22Rv1 (cell line): ENCODE data around the gene ZNF462.

Experiments used
- H3K27ac ChIP-seq: fragments of 450-650 bp; 2 replicates; pipeline ENCODE4 v1.5.1; 2017
- ZFX ChIP-seq: fragments of 450-650 bp; IDR thresholded peaks from 2 replicates; pipeline ENCODE4 v1.6.1; 2017; ENCODE audit warnings: antibody characterized with exemption, borderline replicate concordance
- TF ChIP-seq, protein P1 (sequence below): fragments of 450-650 bp; IDR thresholded peaks from 2 replicates; pipeline ENCODE4 v1.5.1; 2017; ENCODE audit warnings: mild to moderate bottlenecking

Gene ZNF462

DNA sequence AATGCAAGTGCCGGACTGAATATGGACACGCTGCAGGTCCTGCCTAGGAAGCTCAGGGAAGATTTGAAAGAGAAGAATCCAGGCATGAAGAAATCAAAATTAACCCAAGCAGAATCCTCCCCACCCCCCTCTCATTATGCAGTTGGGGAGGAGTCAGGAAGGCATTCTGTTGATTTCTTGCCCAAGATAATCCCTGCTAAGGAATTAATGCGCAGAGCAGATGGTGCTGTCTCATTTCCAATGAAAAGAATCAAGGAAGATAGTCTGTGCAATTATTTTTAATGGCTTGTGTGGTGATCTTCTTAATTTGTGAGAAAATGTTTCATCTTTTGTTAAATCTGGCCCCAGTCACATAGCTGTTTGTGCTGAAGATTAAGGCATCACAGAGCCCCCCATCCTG lies 145.0 kb downstream of the ZNF462 start:
- TF ChIP-seq ZFX = no peak
- TF ChIP-seq, protein P1, sequence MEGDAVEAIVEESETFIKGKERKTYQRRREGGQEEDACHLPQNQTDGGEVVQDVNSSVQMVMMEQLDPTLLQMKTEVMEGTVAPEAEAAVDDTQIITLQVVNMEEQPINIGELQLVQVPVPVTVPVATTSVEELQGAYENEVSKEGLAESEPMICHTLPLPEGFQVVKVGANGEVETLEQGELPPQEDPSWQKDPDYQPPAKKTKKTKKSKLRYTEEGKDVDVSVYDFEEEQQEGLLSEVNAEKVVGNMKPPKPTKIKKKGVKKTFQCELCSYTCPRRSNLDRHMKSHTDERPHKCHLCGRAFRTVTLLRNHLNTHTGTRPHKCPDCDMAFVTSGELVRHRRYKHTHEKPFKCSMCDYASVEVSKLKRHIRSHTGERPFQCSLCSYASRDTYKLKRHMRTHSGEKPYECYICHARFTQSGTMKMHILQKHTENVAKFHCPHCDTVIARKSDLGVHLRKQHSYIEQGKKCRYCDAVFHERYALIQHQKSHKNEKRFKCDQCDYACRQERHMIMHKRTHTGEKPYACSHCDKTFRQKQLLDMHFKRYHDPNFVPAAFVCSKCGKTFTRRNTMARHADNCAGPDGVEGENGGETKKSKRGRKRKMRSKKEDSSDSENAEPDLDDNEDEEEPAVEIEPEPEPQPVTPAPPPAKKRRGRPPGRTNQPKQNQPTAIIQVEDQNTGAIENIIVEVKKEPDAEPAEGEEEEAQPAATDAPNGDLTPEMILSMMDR = no peak
- no peak overlapping the region for H3K27ac ChIP-seq

DNA sequence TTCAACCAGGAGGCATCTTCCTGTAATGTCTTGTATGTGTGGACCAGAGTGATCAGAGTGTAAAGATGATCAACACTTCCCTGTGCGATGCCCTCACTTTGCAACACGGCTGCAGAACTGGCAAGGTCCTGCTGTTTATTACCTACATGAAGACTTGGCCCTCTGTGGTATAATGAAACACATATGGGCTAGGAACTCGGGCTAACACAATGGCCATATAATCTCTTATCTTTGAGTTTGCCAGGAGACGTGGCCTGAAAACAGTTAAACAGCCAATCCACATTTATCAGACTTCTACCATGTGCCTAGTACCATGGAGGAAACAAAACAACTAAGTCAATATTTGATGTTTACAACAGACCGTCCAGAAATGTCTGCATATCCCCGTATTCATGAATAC lies 145.5 kb downstream of the ZNF462 start:
- H3K27ac ChIP-seq = no peak overlapping the region
- TF ChIP-seq, protein P1 = no peak
- no peak for TF ChIP-seq ZFX

DNA sequence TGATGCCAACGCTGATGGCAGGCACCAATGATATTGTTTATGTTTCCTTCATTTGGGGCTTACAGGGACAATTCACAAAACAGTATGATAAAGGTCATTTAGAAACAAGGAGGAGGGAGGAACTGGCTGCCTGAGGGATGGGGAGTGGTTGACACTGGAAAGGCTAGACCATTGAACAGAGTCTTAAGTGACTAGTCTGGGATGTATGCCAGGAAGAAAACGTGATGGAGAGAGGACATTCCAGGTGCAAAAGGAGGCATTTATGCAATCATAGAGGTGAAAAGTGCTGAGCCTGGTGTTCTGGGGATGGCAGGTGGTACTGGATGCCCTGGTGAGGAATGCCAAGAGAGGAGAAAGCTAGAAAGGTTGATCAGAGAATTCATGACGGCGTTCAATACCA lies 153.4 kb downstream of the ZNF462 start:
- no peak overlapping the region for H3K27ac ChIP-seq

DNA sequence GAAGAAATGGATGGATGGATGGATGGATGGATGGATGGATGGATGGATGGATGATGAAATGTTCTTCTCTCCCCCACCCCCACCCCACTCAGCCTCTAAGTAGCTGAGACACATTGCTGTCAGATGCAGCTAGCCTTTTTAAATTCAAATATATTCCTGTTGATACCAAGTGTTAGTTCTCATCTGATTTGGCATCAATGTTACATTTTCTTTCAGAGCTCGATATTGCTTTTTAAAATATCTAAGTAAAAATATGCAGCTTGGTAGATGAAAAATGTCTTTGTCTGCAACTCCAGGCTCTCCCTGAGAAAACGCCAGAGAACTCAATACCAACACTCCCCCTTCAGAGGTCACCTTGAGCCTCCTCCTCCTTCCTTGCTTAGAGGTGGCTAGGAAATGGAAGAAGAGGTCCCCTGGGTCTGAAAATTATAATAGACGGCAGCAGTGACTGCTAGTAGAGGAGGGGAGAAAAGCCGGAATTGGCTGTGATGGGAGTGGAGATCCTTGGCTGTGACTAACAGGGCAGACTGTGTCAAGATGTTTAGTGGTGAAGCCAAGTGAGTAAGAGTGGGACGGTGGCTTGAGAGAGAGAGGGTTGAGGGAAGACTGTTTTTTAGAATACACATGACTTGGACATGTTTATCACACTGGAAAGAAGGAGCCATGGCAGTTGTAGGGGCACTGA lies 156.0 kb downstream of the ZNF462 start:
- TF ChIP-seq ZFX = no peak
- TF ChIP-seq, protein P1 = no peak
- no peak overlapping the region for H3K27ac ChIP-seq

More for the DNA sequence above, 153.4 kb downstream of the ZNF462 start:
- TF ChIP-seq ZFX = no peak
- TF ChIP-seq, protein P1 = no peak

DNA sequence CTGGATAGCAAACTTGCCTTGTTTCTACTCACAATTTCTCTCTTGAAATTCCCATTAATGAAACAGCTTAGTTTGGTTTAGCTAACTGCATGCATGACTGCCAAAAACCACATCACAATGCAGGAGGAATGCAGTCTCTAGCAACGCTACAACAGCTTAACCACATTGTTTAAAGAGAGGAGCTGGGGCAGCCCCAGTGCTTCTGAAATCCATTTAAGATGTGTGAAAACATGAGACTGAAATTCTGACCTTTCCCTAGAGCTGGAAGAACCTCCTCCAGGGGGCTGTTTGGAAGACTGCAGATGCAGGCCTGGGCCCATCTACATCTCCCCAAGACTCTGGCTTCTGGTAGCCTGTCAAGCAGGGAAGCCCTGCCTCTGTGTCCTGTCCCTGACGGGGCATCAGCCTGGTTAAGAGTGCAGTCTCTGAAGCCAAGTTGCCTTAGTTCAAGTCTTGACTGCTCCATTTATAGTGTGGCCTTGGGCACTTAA lies 157.1 kb downstream of the ZNF462 start:
- H3K27ac ChIP-seq = no peak overlapping the region
- TF ChIP-seq ZFX = no peak
- TF ChIP-seq, protein P1 = no peak

DNA sequence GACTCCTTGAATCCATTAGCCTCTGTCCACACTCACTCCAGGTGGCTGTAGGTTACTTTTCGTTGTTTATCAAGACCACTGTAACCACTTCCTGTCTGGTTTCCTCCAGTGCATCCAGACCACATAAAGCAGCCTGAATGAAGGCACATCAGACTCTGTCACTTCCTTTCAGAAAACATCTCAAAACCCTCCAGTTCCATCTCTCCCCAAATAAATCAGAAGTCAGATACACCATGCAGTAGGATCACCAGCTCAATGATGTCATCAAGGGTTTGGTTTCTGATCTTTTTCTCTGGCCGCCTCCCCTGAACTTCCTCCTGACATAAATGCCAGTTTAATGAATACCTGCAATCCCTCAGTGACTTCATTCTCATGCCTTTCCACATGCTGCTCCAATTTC lies 161.2 kb downstream of the ZNF462 start:
- H3K27ac ChIP-seq = no peak overlapping the region
- TF ChIP-seq, protein P1 = no peak
- no peak for TF ChIP-seq ZFX

DNA sequence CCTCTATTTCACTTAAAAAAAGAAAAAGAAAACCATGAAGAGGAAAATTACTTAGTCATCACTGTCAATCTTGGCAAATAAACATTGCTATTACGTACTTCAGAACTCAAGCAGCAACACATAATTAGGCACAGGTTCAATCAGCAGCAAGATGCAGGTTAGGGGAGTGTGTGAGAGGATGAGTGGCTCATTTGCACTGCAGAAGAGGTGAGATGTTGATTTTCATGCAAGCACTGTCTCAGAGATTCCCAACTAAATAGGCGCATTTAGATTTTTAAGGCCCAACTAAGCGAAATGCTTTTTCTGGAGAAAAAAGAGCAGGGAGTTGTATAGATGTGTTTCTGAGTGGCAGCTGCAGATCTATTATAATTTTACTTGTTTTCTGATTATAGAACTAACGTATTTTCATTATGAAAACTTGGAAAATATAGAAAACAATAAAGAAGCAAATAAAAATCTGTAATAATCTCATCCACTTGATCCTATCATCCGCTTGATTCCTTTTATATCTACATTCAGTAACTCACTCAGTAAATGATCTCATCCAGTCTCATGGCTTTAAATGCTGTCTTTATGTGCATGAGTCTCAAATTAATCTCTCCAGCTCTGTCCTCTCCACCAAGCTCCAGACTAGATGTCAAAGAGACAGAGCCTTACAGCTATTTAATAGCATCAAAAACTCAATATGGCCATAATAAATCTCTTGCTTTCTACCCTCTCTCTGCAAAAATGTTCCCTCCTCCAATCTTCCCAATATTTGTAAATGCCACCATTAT lies 162.5 kb downstream of the ZNF462 start:
- no peak for TF ChIP-seq ZFX
- TF ChIP-seq, protein P1 = no peak
- H3K27ac ChIP-seq = no peak overlapping the region
